22Rv1 (cell line): Measurements from ENCODE around the gene DPP8.

Experiments used
- ZFX ChIP-seq: fragments of 450-650 bp; IDR thresholded peaks from 2 replicates; pipeline ENCODE4 v1.6.1; 2017; ENCODE audit warnings: antibody characterized with exemption, borderline replicate concordance
- TF ChIP-seq, protein P1 (sequence below): fragments of 450-650 bp; IDR thresholded peaks from 2 replicates; pipeline ENCODE4 v1.5.1; 2017; ENCODE audit warnings: mild to moderate bottlenecking

DNA sequence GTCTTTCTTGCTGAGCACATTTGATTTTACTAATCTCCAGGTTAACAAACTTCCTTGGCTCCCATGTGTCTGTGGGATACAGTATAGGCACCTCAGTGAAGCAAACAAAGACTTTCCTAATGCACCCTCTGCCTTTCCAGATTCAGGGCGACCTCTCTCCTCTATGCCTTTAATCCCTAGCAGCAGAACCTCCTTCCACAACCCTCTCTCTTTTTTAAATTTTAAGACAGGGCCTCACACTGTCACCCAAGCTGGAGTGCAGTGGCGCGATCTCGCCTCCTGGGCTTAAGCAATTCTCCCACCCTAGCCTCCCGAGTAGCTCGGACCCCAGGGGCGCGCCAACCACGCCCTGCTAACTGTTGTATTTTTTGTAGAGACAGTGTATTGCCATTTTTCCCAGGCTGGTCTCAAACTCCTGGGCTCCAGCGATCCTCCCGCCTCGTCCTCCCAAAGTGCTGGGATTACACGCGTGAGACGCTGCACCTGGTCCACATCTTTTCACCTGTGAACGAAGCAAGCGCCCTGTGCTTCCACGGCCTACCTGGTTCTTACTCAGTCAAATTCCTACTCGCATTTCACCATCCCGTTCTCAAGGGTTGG lies 11.1 kb upstream of the DPP8 start:
- TF ChIP-seq, protein P1, sequence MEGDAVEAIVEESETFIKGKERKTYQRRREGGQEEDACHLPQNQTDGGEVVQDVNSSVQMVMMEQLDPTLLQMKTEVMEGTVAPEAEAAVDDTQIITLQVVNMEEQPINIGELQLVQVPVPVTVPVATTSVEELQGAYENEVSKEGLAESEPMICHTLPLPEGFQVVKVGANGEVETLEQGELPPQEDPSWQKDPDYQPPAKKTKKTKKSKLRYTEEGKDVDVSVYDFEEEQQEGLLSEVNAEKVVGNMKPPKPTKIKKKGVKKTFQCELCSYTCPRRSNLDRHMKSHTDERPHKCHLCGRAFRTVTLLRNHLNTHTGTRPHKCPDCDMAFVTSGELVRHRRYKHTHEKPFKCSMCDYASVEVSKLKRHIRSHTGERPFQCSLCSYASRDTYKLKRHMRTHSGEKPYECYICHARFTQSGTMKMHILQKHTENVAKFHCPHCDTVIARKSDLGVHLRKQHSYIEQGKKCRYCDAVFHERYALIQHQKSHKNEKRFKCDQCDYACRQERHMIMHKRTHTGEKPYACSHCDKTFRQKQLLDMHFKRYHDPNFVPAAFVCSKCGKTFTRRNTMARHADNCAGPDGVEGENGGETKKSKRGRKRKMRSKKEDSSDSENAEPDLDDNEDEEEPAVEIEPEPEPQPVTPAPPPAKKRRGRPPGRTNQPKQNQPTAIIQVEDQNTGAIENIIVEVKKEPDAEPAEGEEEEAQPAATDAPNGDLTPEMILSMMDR: no peak
- TF ChIP-seq ZFX: no peak
